GM21381 (cell line): ENCODE results near the gene ATP6V1C2.

ENCODE experiments used
- ATAC-seq: cut with Tn5 transposase; IDR thresholded peaks from one replicate; pipeline ENCODE4 v1.9.1; 2021; ENCODE audit warnings: mild to moderate bottlenecking, moderate library complexity; ENCODE audit not compliant: unreplicated experiment

The ATP6V1C2 gene

GRCh38 chr2:10721396-10722251, at the start of gene ATP6V1C2:
TSS of gene ATP6V1C2 (plus strand) at chr2:10721630. CDS start at chr2:10722850, 1,220 bp downstream.
- peak; percentile 74 for ATAC-seq

GRCh38 chr2:10675131-10675530, 46.3 kb upstream of the ATP6V1C2 start:
- no peak for ATAC-seq

DNA sequence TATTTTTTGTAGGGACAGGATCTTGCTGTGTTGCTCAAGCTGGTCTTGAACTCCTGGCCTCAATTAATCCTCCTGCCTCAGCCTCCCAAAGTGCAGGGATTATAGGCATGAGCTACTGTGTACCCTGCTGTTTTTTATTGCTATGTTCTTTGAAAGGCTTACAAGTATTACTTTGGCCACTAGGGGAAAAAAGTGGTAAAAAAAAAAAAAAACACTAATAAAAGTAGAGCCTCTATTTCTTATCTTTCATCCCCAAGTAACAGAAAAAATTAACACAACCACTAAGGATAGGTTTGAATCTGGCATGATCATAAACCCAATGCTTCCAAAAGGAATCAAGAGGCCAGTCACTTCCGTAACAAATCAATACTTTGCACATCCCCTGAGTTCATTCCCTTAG, 43.2 kb upstream of the ATP6V1C2 start:
- no peak for ATAC-seq

DNA sequence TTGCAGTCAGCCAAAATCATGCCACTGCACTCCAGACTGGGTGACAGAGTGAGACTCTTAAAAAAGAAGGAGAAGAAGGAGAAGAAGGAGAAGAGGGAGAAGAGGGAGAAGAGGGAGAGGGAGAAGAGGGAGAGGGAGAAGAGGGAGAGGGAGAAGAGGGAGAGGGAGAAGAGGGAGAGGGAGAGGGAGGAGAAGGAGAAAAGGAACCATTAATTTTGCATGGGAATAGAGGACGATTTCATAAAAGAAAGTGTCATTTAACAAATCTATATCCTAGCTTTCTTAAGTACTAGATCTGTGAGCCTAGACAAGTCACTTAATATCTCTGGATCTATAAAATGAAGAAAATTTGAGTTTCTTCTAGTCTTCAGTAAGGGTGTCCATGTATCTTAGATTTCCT, 41.2 kb upstream of the ATP6V1C2 start:
- ATAC-seq: no peak

- ATAC-seq: no peak
These were observed 40.5 kb upstream of the ATP6V1C2 start for GRCh38 chr2:10680957-10681356.

GRCh38 chr2:10686176-10686730, 35.2 kb upstream of the ATP6V1C2 start:
- ATAC-seq: no peak

DNA sequence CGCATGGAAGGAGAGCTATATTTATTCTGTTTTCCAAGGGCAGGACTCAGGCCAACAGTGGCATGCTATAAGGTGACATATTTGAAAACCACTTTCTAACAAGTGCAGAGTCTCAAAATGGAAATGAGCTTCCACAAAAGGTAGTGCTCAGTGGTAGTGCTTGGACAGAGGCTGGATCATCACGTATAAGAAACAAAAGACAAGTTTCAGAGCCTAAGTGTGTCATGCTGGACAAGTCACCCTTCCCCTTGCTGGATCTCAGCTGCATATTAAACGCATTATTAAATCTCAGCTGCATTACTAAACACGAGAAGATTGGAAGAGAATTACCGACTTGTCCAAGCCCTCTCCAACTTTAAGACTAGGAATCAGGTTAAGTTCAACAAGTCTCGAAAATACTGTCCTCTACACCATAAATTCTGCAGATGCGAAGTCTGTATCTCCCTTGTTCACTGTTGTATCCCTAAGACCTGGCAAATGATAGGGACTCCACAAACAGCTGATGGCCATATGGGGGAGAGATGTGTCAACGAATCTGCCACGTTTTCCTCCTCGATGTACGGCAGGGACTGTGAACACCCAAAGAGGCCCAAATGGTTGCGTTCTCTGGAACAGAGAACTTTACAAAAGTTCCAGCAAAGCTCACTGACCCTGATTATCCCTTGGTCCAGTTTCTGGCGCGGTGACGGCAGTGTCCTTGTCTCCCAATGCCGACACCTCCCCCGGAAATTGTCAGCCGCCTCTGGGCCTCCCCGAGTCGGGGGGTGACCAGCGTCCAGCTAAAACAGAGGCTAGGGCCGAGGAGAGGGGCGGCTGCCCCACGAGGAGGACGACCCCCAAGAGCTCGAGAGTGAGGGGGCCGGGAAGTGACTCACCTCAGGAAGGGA, 32.3 kb upstream of the ATP6V1C2 start:
- ATAC-seq: peak; percentile 13

DNA sequence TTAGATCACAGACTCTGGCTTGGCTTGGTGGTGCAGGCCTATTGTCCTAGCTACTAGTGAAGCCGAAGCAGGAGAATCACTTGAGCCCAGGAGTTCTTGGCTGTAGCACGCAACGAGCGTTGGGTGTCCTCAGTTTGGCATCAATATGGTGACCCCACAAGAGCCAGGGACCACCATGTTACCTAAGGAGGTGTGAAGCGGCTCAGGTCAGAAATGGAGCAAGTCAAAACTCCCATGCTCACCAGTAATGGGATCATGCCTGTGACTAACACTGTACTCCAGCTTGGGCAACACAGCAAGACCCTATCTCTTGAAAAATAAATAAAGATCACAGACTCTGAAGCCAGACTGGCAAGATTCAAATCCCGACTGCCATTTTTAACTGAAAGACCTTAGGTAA, 29.9 kb upstream of the ATP6V1C2 start:
- no peak for ATAC-seq

DNA sequence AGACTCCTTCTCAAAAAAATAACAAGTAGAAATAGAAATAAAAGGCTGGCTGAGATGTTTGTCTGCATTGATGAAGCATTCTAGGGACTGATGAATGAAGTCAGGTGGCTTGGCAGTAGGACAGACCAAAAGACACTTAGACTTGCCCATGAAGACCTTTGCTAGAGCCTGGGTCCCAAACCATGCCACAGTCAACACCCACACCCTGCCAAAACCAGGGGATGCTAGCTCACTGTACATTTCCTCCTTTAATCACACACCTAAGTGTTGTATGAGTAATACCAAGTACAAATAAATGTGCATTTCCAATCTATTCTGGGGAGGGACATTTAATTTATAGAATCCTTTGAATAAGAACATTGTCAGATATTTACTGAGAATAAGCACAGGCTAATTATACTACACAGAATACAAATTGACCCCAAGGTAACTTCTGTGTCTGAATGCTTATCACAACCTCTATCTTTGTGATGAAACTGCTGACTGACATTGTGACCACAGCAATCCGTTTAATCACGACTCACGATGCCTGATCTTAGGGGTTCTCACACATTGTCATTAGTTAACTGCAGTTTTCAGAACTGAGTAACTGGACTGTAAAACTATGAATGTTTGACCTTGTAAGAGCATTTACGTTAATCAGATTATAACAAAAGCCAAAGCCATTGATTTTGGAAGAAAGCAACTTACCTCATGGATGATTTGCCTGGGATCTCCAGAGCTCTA, 21.2 kb upstream of the ATP6V1C2 start:
- ATAC-seq: no peak

- no peak for ATAC-seq
These were observed 17.3 kb upstream of the ATP6V1C2 start for GRCh38 chr2:10704034-10704594.

DNA sequence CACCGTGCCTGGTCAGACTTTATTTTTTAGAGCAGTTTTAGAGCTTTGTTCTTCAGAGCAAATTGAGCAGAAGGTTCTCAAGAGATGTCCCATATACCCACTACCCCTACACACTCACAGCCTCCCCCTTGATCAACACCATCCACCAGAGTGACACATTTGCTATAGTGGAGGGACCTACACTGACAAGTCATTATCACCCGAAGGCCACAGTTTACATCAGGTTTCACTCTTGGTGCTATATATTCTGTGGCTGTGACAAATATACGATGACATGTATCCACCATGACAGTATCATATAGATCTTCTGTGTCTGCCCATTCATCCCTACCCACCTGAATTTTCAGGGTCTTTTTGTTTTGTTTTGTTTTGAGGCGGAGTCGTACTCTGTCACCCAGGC, 15.4 kb upstream of the ATP6V1C2 start:
- no peak for ATAC-seq

- no peak for ATAC-seq
These were observed 13.6 kb upstream of the ATP6V1C2 start for GRCh38 chr2:10707831-10708230.

DNA sequence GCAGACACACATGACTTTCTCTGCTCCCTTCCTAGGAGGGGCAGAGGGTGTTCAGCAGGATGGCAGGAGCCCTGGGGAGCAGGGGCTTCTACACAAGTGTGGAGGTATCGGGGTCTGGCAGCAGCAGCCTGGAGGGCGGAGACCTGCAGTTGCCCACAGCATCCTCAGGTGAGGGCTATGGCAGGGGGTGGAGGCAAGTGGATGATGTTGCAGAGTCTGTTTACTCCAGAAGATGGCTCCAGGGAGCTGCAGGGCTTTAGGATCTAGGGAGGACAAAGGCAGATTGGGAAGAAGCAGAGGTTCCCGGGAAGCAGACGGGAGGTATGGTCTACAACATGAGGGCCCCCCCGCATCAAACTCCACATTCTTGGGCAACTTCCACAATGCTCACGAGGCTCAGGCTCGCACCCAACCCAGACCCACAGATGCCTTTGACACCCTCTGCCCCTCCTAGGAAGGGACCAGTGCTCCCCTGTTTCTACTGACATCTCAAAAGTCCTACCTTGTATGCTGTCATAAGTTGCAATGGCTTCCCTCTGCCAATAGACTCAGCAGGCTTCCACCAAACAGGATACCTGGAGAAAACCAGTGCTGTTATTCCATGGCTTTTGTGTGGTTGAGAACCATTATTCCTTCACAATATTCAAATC, 12.0 kb upstream of the ATP6V1C2 start:
- ATAC-seq: no peak

DNA sequence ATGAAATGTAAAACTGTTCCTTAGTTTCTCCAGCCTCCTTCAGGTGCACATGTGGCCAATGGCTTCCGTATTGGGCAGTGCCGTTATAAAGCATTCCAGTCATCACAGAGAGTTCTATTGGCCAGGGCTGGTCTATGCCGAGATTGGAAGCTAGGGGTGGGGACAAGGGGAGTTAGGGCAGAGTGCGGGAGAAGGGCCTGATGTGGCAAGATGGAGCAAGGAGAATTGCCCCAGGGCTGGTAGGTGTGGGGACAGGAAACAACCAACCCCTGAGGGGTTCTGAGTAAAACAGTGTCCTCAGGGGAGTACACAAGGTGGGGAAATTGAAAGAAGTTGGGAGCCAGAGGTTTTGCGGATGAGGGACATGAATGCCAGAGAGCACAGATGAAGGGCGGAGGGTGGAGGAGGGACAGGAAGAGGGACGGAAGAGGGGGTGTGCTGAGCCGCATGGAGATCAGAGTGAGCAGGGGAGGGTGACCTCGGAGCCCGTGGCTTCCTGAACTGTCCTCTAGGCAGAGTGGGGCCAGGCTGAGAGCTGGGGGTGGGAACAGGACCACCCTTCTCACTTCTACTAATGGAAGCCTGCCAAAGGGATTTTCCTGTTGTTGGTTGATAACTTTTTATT, 9.1 kb upstream of the ATP6V1C2 start:
- ATAC-seq: no peak

DNA sequence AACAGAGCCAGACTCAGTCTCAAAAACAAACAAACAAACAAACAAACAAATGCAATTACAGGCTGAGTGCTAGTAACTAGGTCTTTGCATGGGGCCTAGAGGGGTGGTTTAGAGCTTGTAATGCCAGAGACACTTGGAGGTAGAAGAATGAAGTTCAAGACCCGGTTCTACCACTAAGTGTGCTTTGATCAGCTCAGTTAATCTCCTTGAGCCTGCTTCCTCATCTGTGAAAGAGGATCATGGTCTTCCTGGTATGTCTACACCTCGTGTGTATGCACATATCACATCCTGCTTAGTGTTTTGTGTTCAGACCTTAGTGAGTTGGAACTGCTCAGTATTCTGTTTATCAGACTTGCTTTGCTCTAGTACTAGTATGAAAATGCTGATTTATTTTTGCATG, 4.8 kb upstream of the ATP6V1C2 start:
- no peak for ATAC-seq

- no peak for ATAC-seq
These were observed 3.8 kb upstream of the ATP6V1C2 start for GRCh38 chr2:10717628-10718027.

- ATAC-seq: no peak
These were observed 1.1 kb upstream of the ATP6V1C2 start for GRCh38 chr2:10720306-10720705.

DNA sequence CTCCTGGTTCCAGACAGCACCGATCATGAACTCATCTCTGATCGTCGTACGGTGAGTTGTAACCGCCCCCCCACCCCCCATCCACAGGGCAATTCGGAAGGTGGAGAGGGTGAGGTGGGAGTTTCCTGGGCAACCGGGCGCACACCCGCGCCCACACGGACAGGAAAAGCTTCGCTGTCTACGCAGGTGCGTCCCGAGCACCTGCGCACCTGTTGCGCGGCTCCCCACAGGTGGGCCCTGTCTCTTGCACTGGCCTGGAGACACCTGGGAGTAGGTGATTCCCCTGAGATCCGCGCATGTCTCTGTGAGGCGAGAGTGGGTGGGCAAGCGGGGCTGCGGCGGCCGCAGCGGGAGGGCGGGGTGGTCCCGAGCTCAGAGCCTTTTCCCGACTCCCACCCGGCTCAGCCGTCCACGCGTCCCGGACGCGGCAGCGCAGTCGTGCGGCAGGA, 459 bp upstream of the ATP6V1C2 start:
- no peak for ATAC-seq

GRCh38 chr2:10722252-10722825, 909 bp downstream of the ATP6V1C2 start:
- no peak for ATAC-seq
